Panc1 (cell line): ENCODE data around the gene CLDN7.

Experiments used
- POLR2AphosphoS5 ChIP-seq: IDR thresholded peaks from 2 replicates; pipeline ENCODE4 v1.6.1; 2012; ENCODE audit warnings: mild to moderate bottlenecking, low read depth, low read length, moderate library complexity
- TF ChIP-seq, protein P1 (sequence below): fragments of 450-650 bp; IDR thresholded peaks from 2 replicates; pipeline ENCODE4 v1.5.1; 2017; ENCODE audit warnings: mild to moderate bottlenecking

DNA sequence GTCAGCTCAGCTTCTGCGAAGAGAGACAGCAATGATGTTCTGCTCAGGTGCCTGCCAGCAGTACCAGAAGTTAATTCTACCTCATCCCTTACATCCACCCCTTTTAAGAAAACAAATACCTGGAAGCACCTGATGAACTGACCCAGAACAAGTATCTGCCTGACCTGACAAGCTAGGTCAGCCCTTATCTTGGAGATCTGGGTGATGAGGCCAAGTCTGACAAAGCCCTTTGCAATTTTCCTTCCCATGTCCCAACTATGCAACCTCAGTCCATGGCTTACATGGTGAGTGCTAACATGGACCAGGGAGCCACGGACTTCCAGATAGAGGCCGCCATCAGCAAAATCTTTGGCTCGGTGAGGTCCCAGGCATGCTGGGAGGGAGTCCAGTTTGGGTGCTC, 38.9 kb downstream of the CLDN7 start:
- TF ChIP-seq, protein P1, sequence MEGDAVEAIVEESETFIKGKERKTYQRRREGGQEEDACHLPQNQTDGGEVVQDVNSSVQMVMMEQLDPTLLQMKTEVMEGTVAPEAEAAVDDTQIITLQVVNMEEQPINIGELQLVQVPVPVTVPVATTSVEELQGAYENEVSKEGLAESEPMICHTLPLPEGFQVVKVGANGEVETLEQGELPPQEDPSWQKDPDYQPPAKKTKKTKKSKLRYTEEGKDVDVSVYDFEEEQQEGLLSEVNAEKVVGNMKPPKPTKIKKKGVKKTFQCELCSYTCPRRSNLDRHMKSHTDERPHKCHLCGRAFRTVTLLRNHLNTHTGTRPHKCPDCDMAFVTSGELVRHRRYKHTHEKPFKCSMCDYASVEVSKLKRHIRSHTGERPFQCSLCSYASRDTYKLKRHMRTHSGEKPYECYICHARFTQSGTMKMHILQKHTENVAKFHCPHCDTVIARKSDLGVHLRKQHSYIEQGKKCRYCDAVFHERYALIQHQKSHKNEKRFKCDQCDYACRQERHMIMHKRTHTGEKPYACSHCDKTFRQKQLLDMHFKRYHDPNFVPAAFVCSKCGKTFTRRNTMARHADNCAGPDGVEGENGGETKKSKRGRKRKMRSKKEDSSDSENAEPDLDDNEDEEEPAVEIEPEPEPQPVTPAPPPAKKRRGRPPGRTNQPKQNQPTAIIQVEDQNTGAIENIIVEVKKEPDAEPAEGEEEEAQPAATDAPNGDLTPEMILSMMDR = no peak
- TF ChIP-seq POLR2AphosphoS5 = no peak
